ENCODE measurements around the gene ANKRD29.

DNA sequence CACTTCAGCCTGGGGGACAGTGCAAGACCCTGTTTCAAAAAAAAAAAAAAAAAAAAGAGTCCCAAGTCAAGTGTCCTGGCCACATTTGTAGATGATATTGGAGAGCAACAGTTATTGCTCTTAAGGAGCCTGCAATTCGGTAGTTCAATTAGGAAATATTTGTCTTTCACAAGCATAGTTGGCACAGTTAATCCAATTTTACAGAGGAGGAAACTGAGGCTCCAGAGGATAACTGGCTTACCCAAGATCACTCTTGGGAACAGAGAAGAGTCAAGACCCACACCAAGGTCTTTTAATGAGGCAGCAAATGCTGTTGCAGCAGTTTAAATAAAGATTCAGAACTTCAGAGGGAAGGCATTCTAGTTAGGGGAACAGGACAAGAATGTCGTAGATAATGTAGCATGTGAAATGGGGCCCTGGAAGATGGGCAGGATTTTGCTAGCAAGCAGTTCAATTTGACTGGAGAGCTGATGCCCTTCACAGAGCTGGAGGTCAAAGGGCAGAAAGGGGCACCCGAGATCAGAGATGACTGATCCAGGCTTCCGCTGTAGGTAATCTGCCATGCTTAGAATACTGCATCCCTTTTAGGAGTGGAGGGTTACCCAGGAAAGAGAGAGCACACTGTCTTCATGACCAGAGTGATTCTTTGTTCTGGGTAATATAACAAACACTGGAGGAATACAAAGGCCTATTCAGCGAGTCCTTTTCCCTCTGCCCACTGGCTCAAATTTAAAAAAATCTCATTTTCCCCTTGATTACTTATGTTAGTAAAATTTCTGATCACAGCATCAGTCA, 79.4 kb downstream of the ANKRD29 start:
- TF ChIP-seq EP300 (IDR thresholded peaks at IDR 0.05; ENCODE audit: borderline replicate concordance) (no peak), NFIC (IDR thresholded peaks at IDR 0.05) (no peak)
- TF ChIP-seq, protein P1, sequence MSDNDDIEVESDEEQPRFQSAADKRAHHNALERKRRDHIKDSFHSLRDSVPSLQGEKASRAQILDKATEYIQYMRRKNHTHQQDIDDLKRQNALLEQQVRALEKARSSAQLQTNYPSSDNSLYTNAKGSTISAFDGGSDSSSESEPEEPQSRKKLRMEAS (IDR thresholded peaks at IDR 0.05), result no peak
